ENCODE results near the gene NUDT22.

NUDT22 gene

DNA sequence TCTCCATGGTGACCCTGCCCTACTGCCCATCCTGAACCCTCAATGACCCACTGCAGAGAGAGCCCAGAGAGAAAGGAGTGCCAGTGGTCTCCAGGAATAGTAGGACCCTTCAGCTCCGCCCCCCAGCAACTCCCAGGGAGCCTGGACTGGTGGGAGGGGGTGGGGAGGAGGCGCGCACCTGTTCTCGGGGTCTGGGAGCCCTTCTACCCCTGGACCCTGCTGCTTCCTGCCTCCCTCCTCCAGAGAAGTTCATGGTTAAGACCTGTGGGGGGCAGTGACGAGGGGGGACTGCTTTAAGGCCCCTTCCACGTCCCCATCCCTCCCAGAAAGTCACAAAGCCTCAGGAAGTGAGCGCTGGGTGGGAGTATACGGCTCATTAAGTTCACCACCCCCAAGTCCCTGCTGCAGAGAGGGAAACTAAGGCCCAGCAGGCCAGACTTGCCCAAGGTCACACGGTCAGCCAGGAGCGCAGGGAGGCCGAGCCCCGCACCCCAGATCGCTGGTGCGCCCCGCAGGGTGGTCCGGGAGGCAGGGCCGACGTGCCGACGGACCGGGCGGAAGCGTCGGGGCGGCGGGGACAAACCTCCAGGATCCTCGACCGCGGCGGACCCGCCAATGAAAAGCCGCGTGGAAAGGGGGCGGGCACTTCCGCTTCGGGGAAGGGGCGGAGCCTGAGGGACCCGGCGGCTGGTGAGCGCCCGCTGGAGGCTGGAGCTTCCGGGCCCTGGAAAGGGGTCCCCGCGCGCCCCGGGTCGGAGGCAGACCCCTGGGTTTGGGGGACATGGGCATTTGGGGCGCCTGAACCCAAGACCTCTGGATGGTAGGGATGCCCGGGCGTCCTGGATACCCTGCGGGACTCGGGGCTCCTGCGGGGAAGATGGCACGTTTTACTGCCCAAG, at the start of gene NUDT22, which contains the start of gene TRPT1:
Gene NUDT22 (plus strand): TSS at position 667 of the 899 bp plus-strand sequence. CDS start 379 bp downstream, outside the sequence.
Gene TRPT1 (minus strand): TSS at position 579 of the 899 bp plus-strand sequence. CDS start 326 bp downstream, at position 253.
- no peak for TF ChIP-seq CREB5 (CRISPR knock-in tag; IDR thresholded peaks at IDR 0.05; ENCODE audit: low read depth)
- TF ChIP-seq, protein P1, sequence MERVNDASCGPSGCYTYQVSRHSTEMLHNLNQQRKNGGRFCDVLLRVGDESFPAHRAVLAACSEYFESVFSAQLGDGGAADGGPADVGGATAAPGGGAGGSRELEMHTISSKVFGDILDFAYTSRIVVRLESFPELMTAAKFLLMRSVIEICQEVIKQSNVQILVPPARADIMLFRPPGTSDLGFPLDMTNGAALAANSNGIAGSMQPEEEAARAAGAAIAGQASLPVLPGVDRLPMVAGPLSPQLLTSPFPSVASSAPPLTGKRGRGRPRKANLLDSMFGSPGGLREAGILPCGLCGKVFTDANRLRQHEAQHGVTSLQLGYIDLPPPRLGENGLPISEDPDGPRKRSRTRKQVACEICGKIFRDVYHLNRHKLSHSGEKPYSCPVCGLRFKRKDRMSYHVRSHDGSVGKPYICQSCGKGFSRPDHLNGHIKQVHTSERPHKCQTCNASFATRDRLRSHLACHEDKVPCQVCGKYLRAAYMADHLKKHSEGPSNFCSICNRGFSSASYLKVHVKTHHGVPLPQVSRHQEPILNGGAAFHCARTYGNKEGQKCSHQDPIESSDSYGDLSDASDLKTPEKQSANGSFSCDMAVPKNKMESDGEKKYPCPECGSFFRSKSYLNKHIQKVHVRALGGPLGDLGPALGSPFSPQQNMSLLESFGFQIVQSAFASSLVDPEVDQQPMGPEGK (CRISPR knock-in tag; IDR thresholded peaks at IDR 0.05; ENCODE audit: borderline replicate concordance), result no peak
- TF ChIP-seq BACH2 (CRISPR knock-in tag; IDR thresholded peaks at IDR 0.05; ENCODE audit: borderline replicate concordance), result no peak
- TF ChIP-seq, protein P2, sequence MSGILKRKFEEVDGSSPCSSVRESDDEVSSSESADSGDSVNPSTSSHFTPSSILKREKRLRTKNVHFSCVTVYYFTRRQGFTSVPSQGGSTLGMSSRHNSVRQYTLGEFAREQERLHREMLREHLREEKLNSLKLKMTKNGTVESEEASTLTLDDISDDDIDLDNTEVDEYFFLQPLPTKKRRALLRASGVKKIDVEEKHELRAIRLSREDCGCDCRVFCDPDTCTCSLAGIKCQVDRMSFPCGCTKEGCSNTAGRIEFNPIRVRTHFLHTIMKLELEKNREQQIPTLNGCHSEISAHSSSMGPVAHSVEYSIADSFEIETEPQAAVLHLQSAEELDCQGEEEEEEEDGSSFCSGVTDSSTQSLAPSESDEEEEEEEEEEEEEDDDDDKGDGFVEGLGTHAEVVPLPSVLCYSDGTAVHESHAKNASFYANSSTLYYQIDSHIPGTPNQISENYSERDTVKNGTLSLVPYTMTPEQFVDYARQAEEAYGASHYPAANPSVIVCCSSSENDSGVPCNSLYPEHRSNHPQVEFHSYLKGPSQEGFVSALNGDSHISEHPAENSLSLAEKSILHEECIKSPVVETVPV (CRISPR knock-in tag; IDR thresholded peaks at IDR 0.05), result no peak
- no peak for TF ChIP-seq ZNF8 (CRISPR knock-in tag; IDR thresholded peaks at IDR 0.05)
- no peak for TF ChIP-seq RARB (CRISPR knock-in tag; IDR thresholded peaks at IDR 0.05)
- TF ChIP-seq ESRRG (CRISPR knock-in tag; IDR thresholded peaks at IDR 0.05), result no peak
- TF ChIP-seq GLIS3 (CRISPR knock-in tag; IDR thresholded peaks at IDR 0.05), result no peak
- no peak for TF ChIP-seq ARNTL (CRISPR knock-in tag; IDR thresholded peaks at IDR 0.05; ENCODE audit: borderline replicate concordance, low read depth)
- no peak for TF ChIP-seq CSDC2 (CRISPR knock-in tag; IDR thresholded peaks at IDR 0.05)
- peak; percentile 84 for ATAC-seq

DNA sequence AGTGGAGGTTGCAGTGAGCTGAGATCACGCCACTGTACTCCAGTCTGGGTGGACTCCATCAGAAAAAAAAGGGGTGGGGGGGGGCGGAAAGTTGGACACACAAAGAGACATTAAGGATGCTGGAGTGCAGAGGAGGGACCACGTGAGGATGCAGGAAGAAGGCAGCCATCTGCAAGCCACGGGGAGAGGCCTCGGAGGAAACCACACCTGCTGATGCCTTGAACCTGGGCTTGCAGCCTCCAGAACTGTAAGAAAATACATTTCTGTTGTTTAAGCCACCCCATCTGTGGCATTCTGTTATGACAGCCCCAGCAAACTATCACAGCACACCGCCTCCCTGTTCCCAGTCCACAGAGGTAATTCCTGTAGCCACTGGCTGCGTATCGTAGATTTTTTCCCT, 49.3 kb upstream of the NUDT22 start:
- TF ChIP-seq CSDC2 (CRISPR knock-in tag; IDR thresholded peaks at IDR 0.05), result no peak
- TF ChIP-seq GLIS3 (CRISPR knock-in tag; IDR thresholded peaks at IDR 0.05), result no peak
- TF ChIP-seq RARB (CRISPR knock-in tag; IDR thresholded peaks at IDR 0.05), result no peak
- TF ChIP-seq, protein P1 (CRISPR knock-in tag; IDR thresholded peaks at IDR 0.05; ENCODE audit: borderline replicate concordance), result no peak
- TF ChIP-seq ZNF565 (CRISPR knock-in tag; conservative IDR thresholded peaks at IDR 0.05; ENCODE audit: low read depth), result no peak
- no peak for TF ChIP-seq ARNTL (CRISPR knock-in tag; IDR thresholded peaks at IDR 0.05; ENCODE audit: borderline replicate concordance, low read depth)
- TF ChIP-seq, protein P3, sequence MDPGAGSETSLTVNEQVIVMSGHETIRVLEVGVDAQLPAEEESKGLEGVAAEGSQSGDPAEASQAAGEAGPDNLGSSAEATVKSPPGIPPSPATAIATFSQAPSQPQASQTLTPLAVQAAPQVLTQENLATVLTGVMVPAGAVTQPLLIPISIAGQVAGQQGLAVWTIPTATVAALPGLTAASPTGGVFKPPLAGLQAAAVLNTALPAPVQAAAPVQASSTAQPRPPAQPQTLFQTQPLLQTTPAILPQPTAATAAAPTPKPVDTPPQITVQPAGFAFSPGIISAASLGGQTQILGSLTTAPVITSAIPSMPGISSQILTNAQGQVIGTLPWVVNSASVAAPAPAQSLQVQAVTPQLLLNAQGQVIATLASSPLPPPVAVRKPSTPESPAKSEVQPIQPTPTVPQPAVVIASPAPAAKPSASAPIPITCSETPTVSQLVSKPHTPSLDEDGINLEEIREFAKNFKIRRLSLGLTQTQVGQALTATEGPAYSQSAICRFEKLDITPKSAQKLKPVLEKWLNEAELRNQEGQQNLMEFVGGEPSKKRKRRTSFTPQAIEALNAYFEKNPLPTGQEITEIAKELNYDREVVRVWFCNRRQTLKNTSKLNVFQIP (CRISPR knock-in tag; IDR thresholded peaks at IDR 0.05; ENCODE audit: borderline replicate concordance, low read depth), result no peak
- no peak for TF ChIP-seq TCF4 (CRISPR knock-in tag; IDR thresholded peaks at IDR 0.05; ENCODE audit: borderline replicate concordance)
- ATAC-seq, result no peak

GRCh38 chr11:64178203-64178602, 47.9 kb upstream of the NUDT22 start:
- no peak for ATAC-seq
- TF ChIP-seq OSR1 (CRISPR knock-in tag; IDR thresholded peaks at IDR 0.05) (no peak), PPARA (CRISPR knock-in tag; IDR thresholded peaks at IDR 0.05; ENCODE audit: borderline replicate concordance) (no peak), ARNTL (CRISPR knock-in tag; IDR thresholded peaks at IDR 0.05; ENCODE audit: borderline replicate concordance, low read depth) (no peak), RARB (CRISPR knock-in tag; IDR thresholded peaks at IDR 0.05) (no peak), CSDC2 (CRISPR knock-in tag; IDR thresholded peaks at IDR 0.05) (no peak), ZNF70 (CRISPR knock-in tag; IDR thresholded peaks at IDR 0.05) (no peak), ESRRG (CRISPR knock-in tag; IDR thresholded peaks at IDR 0.05) (no peak), TOX (CRISPR knock-in tag; IDR thresholded peaks at IDR 0.05; ENCODE audit: borderline replicate concordance) (no peak), TSHZ2 (CRISPR knock-in tag; IDR thresholded peaks at IDR 0.05) (no peak), BACH2 (CRISPR knock-in tag; IDR thresholded peaks at IDR 0.05; ENCODE audit: borderline replicate concordance) (no peak), GLIS3 (CRISPR knock-in tag; IDR thresholded peaks at IDR 0.05) (no peak), ZC3H10 (CRISPR knock-in tag; IDR thresholded peaks at IDR 0.05) (no peak), ZFP30 (CRISPR knock-in tag; IDR thresholded peaks at IDR 0.05) (no peak), CREB5 (CRISPR knock-in tag; IDR thresholded peaks at IDR 0.05; ENCODE audit: low read depth) (no peak)
- TF ChIP-seq, protein P2 (CRISPR knock-in tag; IDR thresholded peaks at IDR 0.05), result no peak

All from SK-N-SH treated with all-trans-retinoic acid at 6 μM for 48 hours (cell line).